ENCODE measurements around the gene THAP7. TPM values are rescaled to one million over a fixed set of nuclear protein-coding genes. Genes with fewer than 3 reads are reported as not detected.

Gene THAP7
- total and polyA plus RNA-seq, 2 of the 13 experiments (the other 11 are each of a cell fraction or from before 2014, with no cell fraction given) = 13.0 to 25.5 TPM

GRCh38 chr22:21014726-21015465 lies 13.0 kb upstream of the THAP7 start, which contains the start of gene P2RX6 (continued):
- TF ChIP-seq ZBTB46 (CRISPR knock-in tag; IDR thresholded peaks at IDR 0.05; ENCODE audit: borderline replicate concordance) (no peak), NR2C2 (CRISPR knock-in tag; IDR thresholded peaks at IDR 0.05; ENCODE audit: borderline replicate concordance) (peak; percentile 50), POLR2AphosphoS2 (IDR thresholded peaks at IDR 0.05; ENCODE audit: low read depth, low read length) (no peak), RAD21 (CRISPR knock-in tag; IDR thresholded peaks at IDR 0.05) (no peak), ZBTB1 (CRISPR knock-in tag; IDR thresholded peaks at IDR 0.05; ENCODE audit: borderline replicate concordance) (no peak), ZNF317 (CRISPR knock-in tag; IDR thresholded peaks at IDR 0.05) (no peak), ZNF441 (CRISPR knock-in tag; IDR thresholded peaks at IDR 0.05; ENCODE audit: borderline replicate concordance) (no peak), ZNF563 (CRISPR knock-in tag; IDR thresholded peaks at IDR 0.05) (0 out of 2 replicates have a peak, but pooled peaks have one; percentile 18), ZNF10 (CRISPR knock-in tag; IDR thresholded peaks at IDR 0.05; ENCODE audit: borderline replicate concordance, low read depth) (no peak), KLF13 (CRISPR knock-in tag; IDR thresholded peaks at IDR 0.05) (no peak), RCOR2 (CRISPR knock-in tag; IDR thresholded peaks at IDR 0.05) (0 out of 2 replicates have a peak, but pooled peaks have one; percentile 26), TARDBP (CRISPR knock-in tag; IDR thresholded peaks at IDR 0.05) (peak; percentile 69; the same call in 1 of the 2 replicates), MTF1 (CRISPR knock-in tag; IDR thresholded peaks at IDR 0.05) (no peak), SP1 (IDR thresholded peaks at IDR 0.05) (no peak), SP1 (CRISPR knock-in tag; IDR thresholded peaks at IDR 0.05) (0 out of 2 replicates have a peak, but pooled peaks have one; percentile 25), CEBPZ (IDR thresholded peaks at IDR 0.05; ENCODE audit: low read length) (no peak), ARID2 (CRISPR knock-in tag; IDR thresholded peaks at IDR 0.05; ENCODE audit: borderline replicate concordance) (no peak), TEAD3 (CRISPR knock-in tag; optimal IDR thresholded peaks at IDR 0.05; ENCODE audit: borderline replicate concordance) (peak; percentile 48), FIP1L1 (IDR thresholded peaks at IDR 0.05; ENCODE audit: borderline replicate concordance, insufficient read depth, low read depth, low read length) (no peak), STAT5B (CRISPR knock-in tag; IDR thresholded peaks at IDR 0.05) (no peak), ESRRA (CRISPR knock-in tag; IDR thresholded peaks at IDR 0.05; ENCODE audit: low read depth) (no peak), POLR2G (IDR thresholded peaks at IDR 0.05; ENCODE audit: low read depth, low read length) (peak; percentile 63)
- TF ChIP-seq, protein P1, sequence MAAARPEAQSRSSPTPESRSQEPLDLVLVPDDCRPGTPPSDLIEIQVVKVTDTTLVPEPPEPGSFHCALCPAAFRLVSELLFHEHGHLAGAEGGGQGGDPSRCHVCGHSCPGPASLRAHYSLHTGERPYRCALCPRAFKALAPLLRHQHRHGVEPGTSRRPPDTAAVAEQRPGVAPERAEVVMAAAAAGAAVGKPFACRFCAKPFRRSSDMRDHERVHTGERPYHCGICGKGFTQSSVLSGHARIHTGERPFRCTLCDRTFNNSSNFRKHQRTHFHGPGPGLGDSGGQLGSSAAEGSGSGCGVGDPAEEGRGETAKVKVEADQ (CRISPR knock-in tag; IDR thresholded peaks at IDR 0.05; ENCODE audit: borderline replicate concordance) = no peak
- TF ChIP-seq, protein P2, sequence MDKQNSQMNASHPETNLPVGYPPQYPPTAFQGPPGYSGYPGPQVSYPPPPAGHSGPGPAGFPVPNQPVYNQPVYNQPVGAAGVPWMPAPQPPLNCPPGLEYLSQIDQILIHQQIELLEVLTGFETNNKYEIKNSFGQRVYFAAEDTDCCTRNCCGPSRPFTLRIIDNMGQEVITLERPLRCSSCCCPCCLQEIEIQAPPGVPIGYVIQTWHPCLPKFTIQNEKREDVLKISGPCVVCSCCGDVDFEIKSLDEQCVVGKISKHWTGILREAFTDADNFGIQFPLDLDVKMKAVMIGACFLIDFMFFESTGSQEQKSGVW (CRISPR knock-in tag; IDR thresholded peaks at IDR 0.05; ENCODE audit: borderline replicate concordance) = no peak
